Activated CD4-positive, alpha-beta T cell treated with anti-CD3 and anti-CD28 coated beads for 1 hour (primary cell): Measurements from ENCODE around the gene PDE2A.
"Not testable (repeated sequence)": the region's sequence is repeated elsewhere in the genome, so short reads cannot be mapped to it uniquely, and the experiment has no call there.

Experiments used
- DNase-seq: peaks from one replicate; pipeline ENCODE4 v3.0.0-alpha.2; 2020

PDE2A gene

GRCh38 chr11:72573855-72574445 lies 100.3 kb downstream of the PDE2A start:
- DNase-seq, result no peak

- DNase-seq, result no peak
Measured at GRCh38 chr11:72573072-72573854, 101.0 kb downstream of the PDE2A start.

GRCh38 chr11:72572540-72572939 lies 101.7 kb downstream of the PDE2A start:
- DNase-seq, result not testable (repeated sequence)

GRCh38 chr11:72570893-72571661 lies 103.1 kb downstream of the PDE2A start:
- DNase-seq, result no peak

GRCh38 chr11:72569966-72570892 lies 104.0 kb downstream of the PDE2A start:
- DNase-seq, result no peak

- no peak for DNase-seq
Measured at GRCh38 chr11:72568861-72569260, 105.4 kb downstream of the PDE2A start.

- DNase-seq, result no peak
Measured at GRCh38 chr11:72562431-72562830, 111.8 kb downstream of the PDE2A start.

GRCh38 chr11:72561856-72562255 lies 112.4 kb downstream of the PDE2A start:
- no peak for DNase-seq

- not testable (repeated sequence) for DNase-seq
Measured at GRCh38 chr11:72560864-72561263, 113.4 kb downstream of the PDE2A start.

GRCh38 chr11:72556433-72556832 lies 117.8 kb downstream of the PDE2A start:
- DNase-seq, result no peak

GRCh38 chr11:72555014-72555522 lies 119.2 kb downstream of the PDE2A start:
- DNase-seq, result not testable (repeated sequence)

- DNase-seq, result no peak
Measured at GRCh38 chr11:72553706-72554105, 120.5 kb downstream of the PDE2A start.

GRCh38 chr11:72552399-72552910 lies 121.8 kb downstream of the PDE2A start:
- no peak for DNase-seq

GRCh38 chr11:72551571-72551970 lies 122.7 kb downstream of the PDE2A start:
- no peak for DNase-seq

- DNase-seq, result no peak
Measured at GRCh38 chr11:72548463-72548862, 125.8 kb downstream of the PDE2A start.

- no peak for DNase-seq
Measured at GRCh38 chr11:72546866-72547265, 127.4 kb downstream of the PDE2A start.

GRCh38 chr11:72544589-72544988 lies 129.6 kb downstream of the PDE2A start:
- no peak for DNase-seq

GRCh38 chr11:72543849-72544542 lies 130.2 kb downstream of the PDE2A start:
- no peak for DNase-seq

- DNase-seq, result no peak
Measured at GRCh38 chr11:72541257-72541974, 132.8 kb downstream of the PDE2A start.

- no peak for DNase-seq
Measured at GRCh38 chr11:72537051-72537450, 137.2 kb downstream of the PDE2A start.

GRCh38 chr11:72535194-72535547 lies 139.1 kb downstream of the PDE2A start:
- DNase-seq, result no peak
